ENCODE measurements around the gene PRICKLE1.

The PRICKLE1 gene

GRCh38 chr12:42498549-42499247, 90.8 kb downstream of the PRICKLE1 start:
- no peak overlapping the region for H3K4me3 ChIP-seq (ENCODE audit: low read length)
- TF ChIP-seq CTCF (conservative IDR thresholded peaks at IDR 0.05; ENCODE audit: low read length), result no peak
- DNase-seq (ENCODE audit: low read depth), result no peak

GRCh38 chr12:42496886-42497285, 92.7 kb downstream of the PRICKLE1 start:
- no peak for DNase-seq (ENCODE audit: low read depth)
- no peak for TF ChIP-seq CTCF (conservative IDR thresholded peaks at IDR 0.05; ENCODE audit: low read length)
- no peak overlapping the region for H3K4me3 ChIP-seq (ENCODE audit: low read length)

GRCh38 chr12:42495244-42495643, 94.3 kb downstream of the PRICKLE1 start:
- no peak for TF ChIP-seq CTCF (conservative IDR thresholded peaks at IDR 0.05; ENCODE audit: low read length)
- no peak for DNase-seq (ENCODE audit: low read depth)
- no peak overlapping the region for H3K4me3 ChIP-seq (ENCODE audit: low read length)

- no peak for TF ChIP-seq CTCF (conservative IDR thresholded peaks at IDR 0.05; ENCODE audit: low read length)
- no peak overlapping the region for H3K4me3 ChIP-seq (ENCODE audit: low read length)
- DNase-seq (ENCODE audit: low read depth), result no peak
Observed at GRCh38 chr12:42492267-42492666, 97.3 kb downstream of the PRICKLE1 start.

- H3K4me3 ChIP-seq (ENCODE audit: low read length), result no peak overlapping the region
- no peak for TF ChIP-seq CTCF (conservative IDR thresholded peaks at IDR 0.05; ENCODE audit: low read length)
- DNase-seq (ENCODE audit: low read depth), result no peak
Observed at GRCh38 chr12:42490261-42490842, 99.2 kb downstream of the PRICKLE1 start.

- no peak for DNase-seq (ENCODE audit: low read depth)
- TF ChIP-seq CTCF (conservative IDR thresholded peaks at IDR 0.05; ENCODE audit: low read length), result no peak
- H3K4me3 ChIP-seq (ENCODE audit: low read length), result no peak overlapping the region
Observed at GRCh38 chr12:42486407-42486806, 103.1 kb downstream of the PRICKLE1 start.

- no peak overlapping the region for H3K4me3 ChIP-seq (ENCODE audit: low read length)
- no peak for DNase-seq (ENCODE audit: low read depth)
- no peak for TF ChIP-seq CTCF (conservative IDR thresholded peaks at IDR 0.05; ENCODE audit: low read length)
Observed at GRCh38 chr12:42485823-42486222, 103.7 kb downstream of the PRICKLE1 start.
